GM19035 (cell line): Measurements from ENCODE around the gene HPGDS.
A peak's percentile ranks its signal among the peaks of the same experiment; 100 is the strongest.
"Not testable (repeated sequence)": the region's sequence is repeated elsewhere in the genome, so short reads cannot be mapped to it uniquely, and the experiment has no call there.

Experiments
- ATAC-seq: cut with Tn5 transposase; IDR thresholded peaks from one replicate; pipeline ENCODE4 v1.9.1; 2021; ENCODE audit not compliant: unreplicated experiment

The HPGDS gene

GRCh38 chr4:94342694-94343093 lies at the start of gene HPGDS:
TSS of gene HPGDS (minus strand) at chr4:94342836. CDS start at chr4:94334629, 8,207 bp downstream.
- no peak for ATAC-seq

- peak; percentile 69 for ATAC-seq
These were observed 48.3 kb upstream of the HPGDS start for GRCh38 chr4:94390804-94391410.

- ATAC-seq = no peak
These were observed 47.1 kb upstream of the HPGDS start for GRCh38 chr4:94389595-94390267.

- ATAC-seq = not testable (repeated sequence)
These were observed 45.3 kb upstream of the HPGDS start for GRCh38 chr4:94387965-94388364.

GRCh38 chr4:94385452-94385851 lies 42.8 kb upstream of the HPGDS start:
- ATAC-seq = not testable (repeated sequence)

GRCh38 chr4:94382891-94383290 lies 40.3 kb upstream of the HPGDS start:
- not testable (repeated sequence) for ATAC-seq

GRCh38 chr4:94378047-94378446 lies 35.4 kb upstream of the HPGDS start:
- ATAC-seq = no peak

GRCh38 chr4:94377294-94377693 lies 34.7 kb upstream of the HPGDS start:
- ATAC-seq = no peak

GRCh38 chr4:94375364-94375763 lies 32.7 kb upstream of the HPGDS start:
- no peak for ATAC-seq

GRCh38 chr4:94373752-94374151 lies 31.1 kb upstream of the HPGDS start:
- no peak for ATAC-seq

- no peak for ATAC-seq
These were observed 30.4 kb upstream of the HPGDS start for GRCh38 chr4:94372991-94373390.

GRCh38 chr4:94372228-94372978 lies 29.8 kb upstream of the HPGDS start:
- no peak for ATAC-seq

- ATAC-seq = no peak
These were observed 28.7 kb upstream of the HPGDS start for GRCh38 chr4:94371290-94371689.

- ATAC-seq = no peak
These were observed 28.1 kb upstream of the HPGDS start for GRCh38 chr4:94370533-94371254.

- no peak for ATAC-seq
These were observed 26.4 kb upstream of the HPGDS start for GRCh38 chr4:94369046-94369445.

GRCh38 chr4:94368459-94368858 lies 25.8 kb upstream of the HPGDS start:
- no peak for ATAC-seq

GRCh38 chr4:94365304-94365703 lies 22.7 kb upstream of the HPGDS start:
- no peak for ATAC-seq

GRCh38 chr4:94364527-94364926 lies 21.9 kb upstream of the HPGDS start:
- no peak for ATAC-seq

GRCh38 chr4:94363136-94363655 lies 20.6 kb upstream of the HPGDS start:
- no peak for ATAC-seq

- no peak for ATAC-seq
These were observed 17.2 kb upstream of the HPGDS start for GRCh38 chr4:94359838-94360237.

- no peak for ATAC-seq
These were observed 16.6 kb upstream of the HPGDS start for GRCh38 chr4:94359221-94359620.
